ENCODE results near the gene ACIN1. TPM values are rescaled to one million over a fixed set of nuclear protein-coding genes. Genes with fewer than 3 reads are reported as not detected.

ACIN1 gene
- total and polyA plus RNA-seq, 8 donors = 137 to 380 (median 332) TPM

- H3K9me3 ChIP-seq = no peaks in the 10 kb centered on the region
- TF ChIP-seq CTCF (IDR thresholded peaks at IDR 0.05) = no peak
- no peak for DNase-seq
Measured at GRCh38 chr14:23125011-23125410, 30.1 kb upstream of the ACIN1 start.

GRCh38 chr14:23124337-23124954 is 29.5 kb upstream of the ACIN1 start:
- Histone ChIP-seq H3K27me3 (no peaks in the 10 kb centered on the region), H3K9me3 (no peaks in the 10 kb centered on the region), H3K27ac (no peak overlapping the region), H3K4me1 (peaks cover 11 to 25% of the 10 kb centered on the region in 2 donors), H3K36me3 (peaks cover 0 to 18% of the 10 kb centered on the region in 2 donors), H3K4me3 (no peak overlapping the region)
- DNase-seq = no peak
- no peak for ATAC-seq
- TF ChIP-seq CTCF (IDR thresholded peaks at IDR 0.05) = no peak
- intact Hi-C loops (cut with DNase I) = loop anchor here (5.0 to 10.0 kb wide), 2 partner anchors 60 to 63 kb away; partner anchors contain the start of gene SLC7A8 (in 1 of the 2)

More at GRCh38 chr14:23125011-23125410, 30.1 kb upstream of the ACIN1 start:
- peaks cover 11 to 20% of the 10 kb centered on the region in 2 donors for H3K4me1 ChIP-seq
- peaks cover 0 to 18% of the 10 kb centered on the region in 2 donors for H3K36me3 ChIP-seq
- intact Hi-C loops (cut with DNase I) = loop anchor here in 1 of 2 donors (10.0 kb wide), 1 partner anchor 60 kb away; the partner anchor contains the start of gene SLC7A8
- no peak overlapping the region for H3K27ac ChIP-seq
- no peak overlapping the region for H3K4me3 ChIP-seq
- ATAC-seq = no peak
- no peaks in the 10 kb centered on the region for H3K27me3 ChIP-seq

GRCh38 chr14:23123419-23123818 is 28.5 kb upstream of the ACIN1 start:
- no peaks in the 10 kb centered on the region for H3K9me3 ChIP-seq
- TF ChIP-seq CTCF (IDR thresholded peaks at IDR 0.05) = no peak
- H3K27me3 ChIP-seq = no peaks in the 10 kb centered on the region
- no peak overlapping the region for H3K27ac ChIP-seq
- intact Hi-C loops (cut with DNase I) = loop anchor here (5.0 to 10.0 kb wide), 2 partner anchors 61 to 64 kb away; partner anchors contain the start of gene SLC7A8 (in 1 of the 2)
- H3K4me3 ChIP-seq = no peak overlapping the region
- peaks cover 0 to 15% of the 10 kb centered on the region in 2 donors for H3K36me3 ChIP-seq
- DNase-seq (peak in 1 of 4 donors; percentile 57), ATAC-seq (no peak)
- peaks cover 11 to 35% of the 10 kb centered on the region in 2 donors for H3K4me1 ChIP-seq

- H3K4me1 ChIP-seq = peaks cover 11 to 42% of the 10 kb centered on the region in 2 donors
- TF ChIP-seq CTCF (IDR thresholded peaks at IDR 0.05) = no peak
- H3K36me3 ChIP-seq = peaks cover 0 to 6% of the 10 kb centered on the region in 2 donors
- no peak overlapping the region for H3K4me3 ChIP-seq
- intact Hi-C loops (cut with DNase I) = loop anchor here (5.0 to 10.0 kb wide), 2 partner anchors 63 to 65 kb away; partner anchors contain the start of gene SLC7A8 (in 1 of the 2)
- ATAC-seq (no peak), DNase-seq (no peak)
- H3K9me3 ChIP-seq = no peaks in the 10 kb centered on the region
- H3K27ac ChIP-seq = no peak overlapping the region
- no peaks in the 10 kb centered on the region for H3K27me3 ChIP-seq
Measured at GRCh38 chr14:23122086-23122485, 27.1 kb upstream of the ACIN1 start.

- Histone ChIP-seq H3K27ac (no peak overlapping the region), H3K36me3 (peaks cover 0 to under 1% of the 10 kb centered on the region in 2 donors), H3K9me3 (no peaks in the 10 kb centered on the region), H3K4me3 (no peak overlapping the region), H3K27me3 (no peaks in the 10 kb centered on the region), H3K4me1 (peaks cover 11 to 42% of the 10 kb centered on the region in 2 donors)
- peak; percentile 21 for ATAC-seq
- TF ChIP-seq CTCF (IDR thresholded peaks at IDR 0.05) = no peak
- peak in 1 of 4 donors; percentile 57 for DNase-seq
- intact Hi-C loops (cut with DNase I) = loop anchor here (5.0 to 10.0 kb wide), 2 partner anchors 63 to 66 kb away; partner anchors contain the start of gene SLC7A8 (in 1 of the 2)
Measured at GRCh38 chr14:23121361-23121771, 26.4 kb upstream of the ACIN1 start.

Data from left lung (tissue), 10 donors.